H7 (cell line): ENCODE measurements around the gene GADD45GIP1. TPM values are rescaled to one million over a fixed set of nuclear protein-coding genes. Genes with fewer than 3 reads are reported as not detected.

Source experiments
- DNase-seq: peaks from one replicate; pipeline ENCODE4 v3.0.0; 2012
- H3K27me3 ChIP-seq: 2 replicates; pipeline ENCODE4 v1.6.0; 2011; ENCODE audit warnings: mild to moderate bottlenecking, low read length; ENCODE audit not compliant: control insufficient read depth, insufficient read depth
- H3K36me3 ChIP-seq: replicated peaks from 2 replicates; pipeline ENCODE4 v1.5.1; 2011; ENCODE audit warnings: low read length; ENCODE audit not compliant: control insufficient read depth, insufficient read depth
- H3K4me3 ChIP-seq: 2 replicates; pipeline ENCODE4 v1.5.1; 2011; ENCODE audit warnings: low read depth, mild to moderate bottlenecking, control low read depth, low read length, moderate library complexity; ENCODE audit not compliant: insufficient read depth
- total RNA-seq: library from RNA; depleted of rRNA; stranded (reverse); fragments of >200 nt; shearing (Covaris generic); gene quantifications from 2 replicates; pipeline ENCODE4 v1.2.3, GENCODE V29; 2014

The GADD45GIP1 gene
- total RNA-seq, 1 experiment from 2014 or later = 40.4 TPM

GRCh38 chr19:12945479-12946091, 11.4 kb downstream of the GADD45GIP1 start, which contains the start of gene RAD23A:
TSS of gene RAD23A (plus strand) at chr19:12945862. CDS start at chr19:12945949, 87 bp downstream.
- peak within 1 kb of the TSS; percentile 64 for H3K4me3 ChIP-seq
- no peaks in the 10 kb centered on the region for H3K27me3 ChIP-seq
- peaks cover 46% of the 10 kb centered on the region for H3K36me3 ChIP-seq
- peak; percentile 98 for DNase-seq

DNA sequence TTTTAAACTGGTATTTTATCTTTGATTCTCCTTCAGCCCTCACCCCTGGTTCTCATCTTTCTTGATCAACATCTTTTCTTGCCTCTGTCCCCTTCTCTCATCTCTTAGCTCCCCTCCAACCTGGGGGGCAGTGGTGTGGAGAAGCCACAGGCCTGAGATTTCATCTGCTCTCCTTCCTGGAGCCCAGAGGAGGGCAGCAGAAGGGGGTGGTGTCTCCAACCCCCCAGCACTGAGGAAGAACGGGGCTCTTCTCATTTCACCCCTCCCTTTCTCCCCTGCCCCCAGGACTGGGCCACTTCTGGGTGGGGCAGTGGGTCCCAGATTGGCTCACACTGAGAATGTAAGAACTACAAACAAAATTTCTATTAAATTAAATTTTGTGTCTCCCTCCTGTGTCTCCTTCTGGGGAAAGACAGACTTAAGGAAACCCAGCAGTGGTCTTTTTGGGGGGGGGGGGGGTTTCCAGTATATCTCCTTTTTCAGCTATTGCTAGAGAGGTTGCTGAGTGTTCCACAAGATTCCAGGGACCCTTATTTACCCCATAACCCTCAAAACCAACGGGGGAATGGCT, 12.8 kb downstream of the GADD45GIP1 start:
- peak; percentile 24 for DNase-seq
- Histone ChIP-seq H3K36me3 (peaks cover 51% of the 10 kb centered on the region), H3K4me3 (no peak overlapping the region), H3K27me3 (no peaks in the 10 kb centered on the region)

- peaks cover 46% of the 10 kb centered on the region for H3K36me3 ChIP-seq
- DNase-seq = peak; percentile 30
- H3K27me3 ChIP-seq = no peaks in the 10 kb centered on the region
- no peak overlapping the region for H3K4me3 ChIP-seq
Measured at GRCh38 chr19:12943437-12944044, 13.5 kb downstream of the GADD45GIP1 start.

DNA sequence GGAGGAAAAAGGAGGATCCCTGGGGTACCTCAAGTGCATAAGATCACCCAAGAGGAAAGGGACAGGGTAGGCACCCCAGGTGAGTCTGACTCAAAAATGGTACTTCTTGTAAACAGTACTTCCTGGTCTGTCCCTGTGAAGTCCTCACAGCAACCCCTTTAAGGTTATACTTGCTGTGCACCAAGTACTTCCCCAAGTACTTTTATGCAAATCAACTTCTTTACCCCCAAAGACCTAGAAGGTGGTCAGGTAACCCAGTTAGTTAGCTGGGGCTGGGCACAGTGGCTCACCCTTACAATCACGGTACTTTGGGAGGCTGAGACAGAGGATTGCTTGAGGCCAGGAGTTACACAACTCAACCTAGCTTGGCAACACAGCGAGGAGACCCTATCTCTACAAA, 16.1 kb downstream of the GADD45GIP1 start:
- no peak for DNase-seq
- no peaks in the 10 kb centered on the region for H3K27me3 ChIP-seq
- peaks cover 37% of the 10 kb centered on the region for H3K36me3 ChIP-seq
- no peak overlapping the region for H3K4me3 ChIP-seq

GRCh38 chr19:12939975-12940423, 17.0 kb downstream of the GADD45GIP1 start:
- Histone ChIP-seq H3K36me3 (peaks cover 37% of the 10 kb centered on the region), H3K27me3 (no peaks in the 10 kb centered on the region), H3K4me3 (no peak overlapping the region)
- no peak for DNase-seq

- no peaks in the 10 kb centered on the region for H3K27me3 ChIP-seq
- peak overlapping the region; percentile 98 for H3K4me3 ChIP-seq
- DNase-seq = peak; percentile 54
- peaks cover 37% of the 10 kb centered on the region for H3K36me3 ChIP-seq
Measured at GRCh38 chr19:12938779-12939601, 18.0 kb downstream of the GADD45GIP1 start.

DNA sequence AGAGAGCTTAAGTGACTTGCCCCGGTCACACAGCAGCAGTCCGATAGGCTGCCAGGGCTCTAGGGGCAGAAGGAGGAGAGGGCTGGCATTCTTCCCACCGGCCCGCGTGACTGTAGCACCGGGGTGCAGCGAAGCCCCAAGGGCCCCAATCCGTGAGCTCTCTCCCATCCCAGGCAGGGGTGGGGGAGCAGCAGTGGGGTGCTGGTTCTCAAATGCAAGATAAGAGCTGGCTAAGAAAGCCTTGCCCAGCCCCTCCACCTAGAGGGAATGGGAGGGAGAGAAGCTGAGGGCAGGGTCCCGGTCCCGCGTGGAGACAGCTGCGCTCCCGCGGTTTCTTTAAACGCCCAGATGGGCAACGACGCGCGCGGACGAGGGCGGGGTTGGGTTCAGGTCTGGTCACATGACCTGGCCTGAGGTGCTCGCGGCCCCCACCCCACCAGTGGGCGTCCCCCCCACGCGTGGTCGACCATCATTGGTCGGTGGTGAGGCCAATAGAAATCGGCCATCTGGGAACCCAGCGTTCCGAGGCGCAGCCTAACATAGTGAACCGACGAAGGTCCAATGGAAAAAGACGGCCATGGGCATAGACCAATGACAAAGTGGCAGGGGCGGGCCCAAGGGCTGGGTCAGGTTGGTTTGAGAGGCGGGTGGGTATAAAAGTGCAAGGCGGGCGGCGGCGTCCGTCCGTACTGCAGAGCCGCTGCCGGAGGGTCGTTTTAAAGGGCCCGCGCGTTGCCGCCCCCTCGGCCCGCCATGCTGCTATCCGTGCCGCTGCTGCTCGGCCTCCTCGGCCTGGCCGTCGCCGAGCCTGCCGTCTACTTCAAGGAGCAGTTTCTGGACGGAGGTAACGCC, 18.9 kb downstream of the GADD45GIP1 start, which contains the start of gene CALR:
Gene CALR (plus strand): TSS at position 683 of the 852 bp plus-strand sequence. CDS start 71 bp downstream, at position 754.
- DNase-seq = peak; percentile 99
- H3K27me3 ChIP-seq = no peaks in the 10 kb centered on the region
- peaks cover 30% of the 10 kb centered on the region for H3K36me3 ChIP-seq
- peak within 1 kb of the TSS; percentile 98 for H3K4me3 ChIP-seq

DNA sequence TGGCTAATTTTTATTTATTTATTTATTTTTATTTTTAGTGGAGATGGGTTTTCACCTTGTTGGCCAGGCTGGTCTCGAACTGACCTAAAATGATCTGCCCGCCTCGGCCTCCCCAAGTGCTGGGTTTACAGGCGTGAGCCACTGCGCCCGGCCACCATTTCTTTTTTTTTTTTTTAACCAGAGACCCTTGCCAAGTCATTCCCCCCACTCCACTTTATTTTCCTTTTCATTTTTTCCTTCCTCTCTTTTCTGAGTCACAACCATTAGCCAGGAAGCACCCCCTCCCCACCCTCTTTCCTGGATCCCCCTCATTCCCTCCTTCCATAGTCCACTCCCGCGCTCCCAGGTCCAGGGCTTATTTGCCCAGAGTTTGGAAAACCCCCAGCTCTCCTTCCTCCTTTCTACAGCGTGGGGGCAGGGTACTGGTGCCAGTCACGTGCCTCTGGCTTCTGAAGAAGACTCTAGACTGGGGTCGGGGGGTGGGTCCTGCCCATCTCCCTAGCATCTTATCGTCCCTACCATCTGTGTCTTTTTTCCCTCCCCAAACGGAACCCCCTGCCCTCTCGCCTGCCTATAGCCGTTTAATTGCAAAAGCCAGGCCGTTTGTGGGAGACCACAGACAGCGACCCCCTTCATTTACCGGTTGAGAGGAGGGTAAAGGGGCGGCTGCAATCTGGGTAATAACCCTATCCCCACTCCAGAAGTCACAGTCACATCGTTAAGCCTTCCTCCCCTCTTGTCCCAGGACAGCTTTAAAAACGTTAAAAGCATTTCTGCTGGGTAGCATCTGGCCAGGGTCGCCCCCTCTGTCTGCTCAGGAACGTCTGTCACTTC, 19.7 kb downstream of the GADD45GIP1 start:
- Histone ChIP-seq H3K4me3 (peak overlapping the region; percentile 98), H3K36me3 (peaks cover 26% of the 10 kb centered on the region), H3K27me3 (no peaks in the 10 kb centered on the region)
- DNase-seq = peak; percentile 85

GRCh38 chr19:12936582-12936981, 20.4 kb downstream of the GADD45GIP1 start:
- DNase-seq = no peak
- Histone ChIP-seq H3K4me3 (no peak overlapping the region), H3K36me3 (peaks cover 23% of the 10 kb centered on the region), H3K27me3 (no peaks in the 10 kb centered on the region)

GRCh38 chr19:12935071-12935470, 22.0 kb downstream of the GADD45GIP1 start:
- Histone ChIP-seq H3K4me3 (no peak overlapping the region), H3K36me3 (peaks cover 15% of the 10 kb centered on the region), H3K27me3 (no peaks in the 10 kb centered on the region)
- DNase-seq = no peak

DNA sequence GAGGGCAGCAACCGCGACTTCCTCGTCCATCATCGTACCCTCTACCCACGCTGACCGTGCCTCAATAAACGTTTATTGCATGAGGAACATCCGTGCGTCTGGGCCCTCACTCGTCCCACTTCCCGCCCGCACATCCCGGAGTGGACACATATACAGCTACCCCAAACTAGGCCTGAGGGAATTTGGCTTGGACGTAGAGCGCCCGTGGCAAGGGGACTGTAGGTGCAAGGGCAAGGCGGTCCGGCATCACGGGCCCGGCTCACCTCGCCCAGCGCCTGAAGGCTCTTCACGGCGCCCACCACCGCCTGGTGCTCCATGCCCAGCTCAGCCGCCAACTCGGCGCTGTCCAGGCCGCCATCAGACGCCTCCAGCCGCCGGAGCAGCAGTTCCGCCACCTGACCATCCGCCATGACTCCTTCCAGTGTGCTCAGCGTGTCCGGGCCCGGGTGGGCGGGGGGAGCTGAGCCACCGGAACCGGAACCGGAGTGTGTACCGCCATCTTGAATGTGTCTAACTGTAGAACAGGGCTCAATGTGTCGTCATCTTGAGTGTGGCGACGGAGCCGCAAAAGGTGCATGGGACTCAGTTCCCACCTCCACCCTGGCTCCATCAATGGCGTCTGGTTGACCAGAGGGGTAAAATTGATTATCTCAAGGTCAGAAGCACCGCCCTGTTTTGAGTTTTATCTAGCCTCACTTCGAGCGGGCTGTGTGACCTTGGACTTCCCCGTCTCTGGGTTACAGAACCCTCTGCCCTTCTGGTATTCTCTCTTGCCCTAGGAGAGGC, 23.5 kb downstream of the GADD45GIP1 start, which contains the start of gene FARSA:
Gene FARSA (minus strand): TSS at position 425 of the 786 bp plus-strand sequence. CDS start 15 bp downstream, at position 410.
- Histone ChIP-seq H3K27me3 (no peaks in the 10 kb centered on the region), H3K4me3 (peak within 1 kb of the TSS; percentile 99), H3K36me3 (peaks cover 19% of the 10 kb centered on the region)
- peak; percentile 96 for DNase-seq
